ENCODE data around the gene CHST3.

DNA sequence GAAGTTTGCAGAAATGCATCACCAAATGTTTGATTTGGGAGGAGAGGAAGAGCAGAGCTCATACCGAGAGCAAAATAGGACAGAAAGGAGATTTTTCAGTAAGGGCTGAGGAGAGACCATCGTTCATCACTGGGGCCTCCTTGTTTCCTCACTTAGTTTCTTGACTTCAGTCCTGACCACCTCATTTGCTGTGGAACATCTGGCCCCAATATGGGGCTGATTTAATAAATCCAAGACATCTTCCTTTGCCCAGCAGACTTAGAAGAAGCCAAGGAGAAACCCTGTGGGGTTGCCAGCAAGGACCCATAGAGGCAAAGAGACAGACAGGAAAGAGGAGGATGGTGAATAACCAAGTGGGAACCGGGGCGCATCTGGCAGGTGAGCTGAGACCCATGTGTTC is 60.4 kb downstream of the CHST3 start:
- TF ChIP-seq, protein P1, sequence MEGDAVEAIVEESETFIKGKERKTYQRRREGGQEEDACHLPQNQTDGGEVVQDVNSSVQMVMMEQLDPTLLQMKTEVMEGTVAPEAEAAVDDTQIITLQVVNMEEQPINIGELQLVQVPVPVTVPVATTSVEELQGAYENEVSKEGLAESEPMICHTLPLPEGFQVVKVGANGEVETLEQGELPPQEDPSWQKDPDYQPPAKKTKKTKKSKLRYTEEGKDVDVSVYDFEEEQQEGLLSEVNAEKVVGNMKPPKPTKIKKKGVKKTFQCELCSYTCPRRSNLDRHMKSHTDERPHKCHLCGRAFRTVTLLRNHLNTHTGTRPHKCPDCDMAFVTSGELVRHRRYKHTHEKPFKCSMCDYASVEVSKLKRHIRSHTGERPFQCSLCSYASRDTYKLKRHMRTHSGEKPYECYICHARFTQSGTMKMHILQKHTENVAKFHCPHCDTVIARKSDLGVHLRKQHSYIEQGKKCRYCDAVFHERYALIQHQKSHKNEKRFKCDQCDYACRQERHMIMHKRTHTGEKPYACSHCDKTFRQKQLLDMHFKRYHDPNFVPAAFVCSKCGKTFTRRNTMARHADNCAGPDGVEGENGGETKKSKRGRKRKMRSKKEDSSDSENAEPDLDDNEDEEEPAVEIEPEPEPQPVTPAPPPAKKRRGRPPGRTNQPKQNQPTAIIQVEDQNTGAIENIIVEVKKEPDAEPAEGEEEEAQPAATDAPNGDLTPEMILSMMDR (IDR thresholded peaks at IDR 0.05), result no peak
- no peak for TF ChIP-seq POLR2A (IDR thresholded peaks at IDR 0.05)

All from heart left ventricle (tissue), 13 donors.